Neural cell (in vitro differentiated cells): ENCODE data around the gene KRTAP4-16.

Experiments
- EZH2 ChIP-seq: fragments of 200-600, 300-800 bp; shearing (Covaris generic), sonication (generic); IDR thresholded peaks from 2 replicates; pipeline ENCODE4 v1.6.1; 2014; ENCODE audit warnings: antibody characterized with exemption, low read length, borderline replicate concordance, mild to moderate bottlenecking; ENCODE audit not compliant: insufficient read depth, poor library complexity, severe bottlenecking
- POLR2AphosphoS5 ChIP-seq: IDR thresholded peaks from 2 replicates; pipeline ENCODE4 v1.6.1; 2012
- TAF1 ChIP-seq: IDR thresholded peaks from 2 replicates; pipeline ENCODE4 v1.6.1; 2012; ENCODE audit warnings: low read depth
- TF ChIP-seq, protein P1 (sequence below): fragments of 450-650 bp; IDR thresholded peaks from 2 replicates; pipeline ENCODE4 v1.5.1; 2014; ENCODE audit warnings: antibody characterized with exemption, mild to moderate bottlenecking, moderate library complexity; ENCODE audit not compliant: poor library complexity, severe bottlenecking

DNA sequence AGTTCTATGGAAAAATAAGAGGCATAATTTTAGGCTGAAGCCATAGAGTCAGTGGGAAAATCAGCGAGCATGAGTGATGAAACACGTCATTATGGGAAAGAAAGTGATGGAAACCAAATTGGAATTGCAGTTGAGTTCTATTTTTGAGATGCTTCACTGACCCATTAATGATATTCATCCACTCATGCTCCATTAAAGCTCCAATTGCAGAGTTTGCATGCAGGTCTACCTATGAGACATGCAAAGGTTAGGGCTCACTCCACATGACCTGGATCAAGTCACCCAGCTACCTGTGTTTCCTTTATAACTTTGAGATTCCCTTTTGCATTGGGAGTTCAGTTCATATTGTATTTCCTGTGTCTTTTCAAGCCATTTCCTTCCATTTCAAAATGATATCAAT, 28.3 kb downstream of the KRTAP4-16 start:
- TF ChIP-seq TAF1 = no peak
- TF ChIP-seq EZH2 = no peak
- TF ChIP-seq, protein P1, sequence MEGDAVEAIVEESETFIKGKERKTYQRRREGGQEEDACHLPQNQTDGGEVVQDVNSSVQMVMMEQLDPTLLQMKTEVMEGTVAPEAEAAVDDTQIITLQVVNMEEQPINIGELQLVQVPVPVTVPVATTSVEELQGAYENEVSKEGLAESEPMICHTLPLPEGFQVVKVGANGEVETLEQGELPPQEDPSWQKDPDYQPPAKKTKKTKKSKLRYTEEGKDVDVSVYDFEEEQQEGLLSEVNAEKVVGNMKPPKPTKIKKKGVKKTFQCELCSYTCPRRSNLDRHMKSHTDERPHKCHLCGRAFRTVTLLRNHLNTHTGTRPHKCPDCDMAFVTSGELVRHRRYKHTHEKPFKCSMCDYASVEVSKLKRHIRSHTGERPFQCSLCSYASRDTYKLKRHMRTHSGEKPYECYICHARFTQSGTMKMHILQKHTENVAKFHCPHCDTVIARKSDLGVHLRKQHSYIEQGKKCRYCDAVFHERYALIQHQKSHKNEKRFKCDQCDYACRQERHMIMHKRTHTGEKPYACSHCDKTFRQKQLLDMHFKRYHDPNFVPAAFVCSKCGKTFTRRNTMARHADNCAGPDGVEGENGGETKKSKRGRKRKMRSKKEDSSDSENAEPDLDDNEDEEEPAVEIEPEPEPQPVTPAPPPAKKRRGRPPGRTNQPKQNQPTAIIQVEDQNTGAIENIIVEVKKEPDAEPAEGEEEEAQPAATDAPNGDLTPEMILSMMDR = no peak
- TF ChIP-seq POLR2AphosphoS5 = no peak
